Colonic mucosa (tissue), 4 donors: Measurements from ENCODE around the gene IL1R2. TPM values are rescaled to one million over a fixed set of nuclear protein-coding genes. Genes with fewer than 3 reads are reported as not detected.
"Not testable (repeated sequence)": the region's sequence is repeated elsewhere in the genome, so short reads cannot be mapped to it uniquely, and the experiment has no call there.

Source experiments
- DNase-seq: peaks from one replicate; pipeline ENCODE4 v3.0.0-alpha.2; 2020
- H3K27ac ChIP-seq: fragments of 200-600 bp; one replicate; pipeline ENCODE4 v1.8.0; 2021
- H3K27me3 ChIP-seq: fragments of 200-600 bp; one replicate; pipeline ENCODE4 v1.8.0; 2021
- H3K36me3 ChIP-seq: fragments of 200-600 bp; one replicate; pipeline ENCODE4 v1.8.0; 2021
- H3K4me1 ChIP-seq: fragments of 200-600 bp; one replicate; pipeline ENCODE4 v1.8.0; 2021; ENCODE audit warnings: mild to moderate bottlenecking
- H3K4me3 ChIP-seq: fragments of 200-600 bp; one replicate; pipeline ENCODE4 v1.8.0; 2021
- H3K9ac ChIP-seq, 2 donors: one replicate each; pipeline ENCODE4 v1.7.0; 2013; ENCODE audit warnings: control low read depth in 2 of 2, low read depth in 2 of 2, low read length in 2 of 2
- H3K9me3 ChIP-seq: fragments of 200-600 bp; one replicate; pipeline ENCODE4 v1.8.0; 2021
- CTCF ChIP-seq: fragments of 200-600 bp; IDR thresholded peaks from one replicate; pipeline ENCODE4 v1.8.0; 2022; ENCODE audit warnings: antibody characterized with exemption, mild to moderate bottlenecking
- intact Hi-C: fragments of 100-400 bp; cut with DNase I; formaldehyde crosslinking; loops from one replicate; pipeline ENCODE4 v1.14.1; 2022
- total RNA-seq, 2 donors: library from RNA; stranded (reverse); fragmentation: NEBNext Ultra II Directional in 1 of 2; extraction: Animal tissue kit (Norgen Biotek cat#: 25700) in 1 of 2; gene quantifications; one replicate each; pipeline ENCODE4 v1.2.1, GENCODE V29; 2021
- donor health status: healthy.
- donor health status: DM: no; HTN: no; CAD: no.
- donor health status: DM: no; HTN: no; CAD: no.

IL1R2 gene
- total RNA-seq, 2 donors from 2014 or later: 50.1 to 152 TPM

GRCh38 chr2:102065675-102066252 lies 74.0 kb downstream of the IL1R2 start:
- H3K9ac ChIP-seq: no peak overlapping the region
- H3K27ac ChIP-seq: peak overlapping the region; percentile 79
- no peak for DNase-seq
- no peaks in the 10 kb centered on the region for H3K9me3 ChIP-seq
- no peak overlapping the region for H3K4me3 ChIP-seq
- TF ChIP-seq CTCF: no peak
- peaks cover 11% of the 10 kb centered on the region for H3K4me1 ChIP-seq
- no peaks in the 10 kb centered on the region for H3K27me3 ChIP-seq
- H3K36me3 ChIP-seq: no peaks in the 10 kb centered on the region
- intact Hi-C loops: no loop called here

- no peaks in the 10 kb centered on the region for H3K36me3 ChIP-seq
- intact Hi-C loops: no loop called here
- no peak overlapping the region for H3K27ac ChIP-seq
- no peak overlapping the region for H3K9ac ChIP-seq
- TF ChIP-seq CTCF: no peak
- no peaks in the 10 kb centered on the region for H3K9me3 ChIP-seq
- H3K4me3 ChIP-seq: no peak overlapping the region
- DNase-seq: no peak
- H3K27me3 ChIP-seq: no peaks in the 10 kb centered on the region
- peaks cover 11% of the 10 kb centered on the region for H3K4me1 ChIP-seq
Observed at GRCh38 chr2:102066554-102066953, 74.8 kb downstream of the IL1R2 start.

- peaks cover 11% of the 10 kb centered on the region for H3K4me1 ChIP-seq
Observed at GRCh38 chr2:102068126-102068525, 76.4 kb downstream of the IL1R2 start.

GRCh38 chr2:102069311-102069974 lies 77.7 kb downstream of the IL1R2 start:
- intact Hi-C loops: no loop called here
- Histone ChIP-seq H3K27ac (no peak overlapping the region), H3K9me3 (no peaks in the 10 kb centered on the region), H3K27me3 (no peaks in the 10 kb centered on the region), H3K4me1 (peaks cover 4% of the 10 kb centered on the region), H3K9ac (no peak overlapping the region), H3K36me3 (no peaks in the 10 kb centered on the region), H3K4me3 (no peak overlapping the region)
- no peak for DNase-seq
- TF ChIP-seq CTCF: no peak

More at GRCh38 chr2:102068126-102068525, 76.4 kb downstream of the IL1R2 start:
- H3K27me3 ChIP-seq, DNase-seq, H3K9ac ChIP-seq, H3K27ac ChIP-seq, intact Hi-C loops, H3K36me3 ChIP-seq, H3K9me3 ChIP-seq, H3K4me3 ChIP-seq: not testable (repeated sequence)

- Histone ChIP-seq H3K9me3 (no peaks in the 10 kb centered on the region), H3K4me3 (no peak overlapping the region), H3K9ac (no peak overlapping the region), H3K27ac (peak overlapping the region; percentile 2), H3K4me1 (peaks cover 4% of the 10 kb centered on the region), H3K36me3 (no peaks in the 10 kb centered on the region), H3K27me3 (no peaks in the 10 kb centered on the region)
- TF ChIP-seq CTCF: no peak
- DNase-seq: peak; percentile 70
- intact Hi-C loops: no loop called here
Observed at GRCh38 chr2:102070058-102070642, 78.4 kb downstream of the IL1R2 start.

- Histone ChIP-seq H3K9ac (no peak overlapping the region), H3K4me3 (no peak overlapping the region), H3K27ac (no peak overlapping the region), H3K36me3 (no peaks in the 10 kb centered on the region), H3K9me3 (no peaks in the 10 kb centered on the region), H3K4me1 (no peaks in the 10 kb centered on the region), H3K27me3 (no peaks in the 10 kb centered on the region)
- intact Hi-C loops: no loop called here
- no peak for DNase-seq
- no peak for TF ChIP-seq CTCF
Observed at GRCh38 chr2:102072741-102073140, 81.0 kb downstream of the IL1R2 start.
